Esophagus muscularis mucosa (tissue), 4 donors: ENCODE results near the gene PDLIM5.

Experiments
- EP300 ChIP-seq: sonication (generic); formaldehyde crosslinking; IDR thresholded peaks from one replicate; pipeline ENCODE4 v1.6.1; 2017; ENCODE audit warnings: antibody characterized with exemption
- POLR2A ChIP-seq: fragments of 450-650 bp; IDR thresholded peaks from one replicate; pipeline ENCODE4 v1.6.1; 2017; ENCODE audit warnings: antibody characterized with exemption, moderate library complexity, mild to moderate bottlenecking, low read depth
- POLR2AphosphoS5 ChIP-seq, 2 donors: sonication (generic); formaldehyde crosslinking; IDR thresholded peaks; one replicate each; pipeline ENCODE4 v1.6.1; 2017; ENCODE audit warnings: antibody characterized with exemption in 2 of 2
- TF ChIP-seq, protein P1 (sequence below), 3 experiments: fragments of 200-600 bp in 2 of 3; fragments of 450-650 bp in 1 of 3; sonication (generic) in 2 of 3; IDR thresholded peaks; one replicate each; pipeline ENCODE4 v1.5.1; 2017 to 2019; ENCODE audit warnings: antibody characterized with exemption in 3 of 3, mild to moderate bottlenecking in 2 of 3, moderate library complexity in 1 of 3

- TF ChIP-seq, protein P1, sequence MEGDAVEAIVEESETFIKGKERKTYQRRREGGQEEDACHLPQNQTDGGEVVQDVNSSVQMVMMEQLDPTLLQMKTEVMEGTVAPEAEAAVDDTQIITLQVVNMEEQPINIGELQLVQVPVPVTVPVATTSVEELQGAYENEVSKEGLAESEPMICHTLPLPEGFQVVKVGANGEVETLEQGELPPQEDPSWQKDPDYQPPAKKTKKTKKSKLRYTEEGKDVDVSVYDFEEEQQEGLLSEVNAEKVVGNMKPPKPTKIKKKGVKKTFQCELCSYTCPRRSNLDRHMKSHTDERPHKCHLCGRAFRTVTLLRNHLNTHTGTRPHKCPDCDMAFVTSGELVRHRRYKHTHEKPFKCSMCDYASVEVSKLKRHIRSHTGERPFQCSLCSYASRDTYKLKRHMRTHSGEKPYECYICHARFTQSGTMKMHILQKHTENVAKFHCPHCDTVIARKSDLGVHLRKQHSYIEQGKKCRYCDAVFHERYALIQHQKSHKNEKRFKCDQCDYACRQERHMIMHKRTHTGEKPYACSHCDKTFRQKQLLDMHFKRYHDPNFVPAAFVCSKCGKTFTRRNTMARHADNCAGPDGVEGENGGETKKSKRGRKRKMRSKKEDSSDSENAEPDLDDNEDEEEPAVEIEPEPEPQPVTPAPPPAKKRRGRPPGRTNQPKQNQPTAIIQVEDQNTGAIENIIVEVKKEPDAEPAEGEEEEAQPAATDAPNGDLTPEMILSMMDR (IDR thresholded peaks at IDR 0.05), result no peak
- no peak for TF ChIP-seq EP300
- TF ChIP-seq POLR2A, result no peak
- no peak for TF ChIP-seq POLR2AphosphoS5 (IDR thresholded peaks at IDR 0.05)
Observed at GRCh38 chr4:94508806-94509205, 57.1 kb downstream of the PDLIM5 start.
